GM23338 (cell line): Measurements from ENCODE around the gene SCAPER. TPM values are rescaled to one million over a fixed set of nuclear protein-coding genes. Genes with fewer than 3 reads are reported as not detected.

ENCODE experiments used
- ATAC-seq: fragments of 200-7000 bp; cut with Tn5 transposase; 3 replicates; pipeline ENCODE4 v1.9.1; 2020
- DNase-seq: peaks from one replicate; pipeline ENCODE4 v3.0.0-alpha.2; 2015; ENCODE audit warnings: low spot score
- H2AFZ ChIP-seq: fragments of 200-600 bp; sonication (generic); 2 replicates; pipeline ENCODE4 v1.8.0; 2016; ENCODE audit warnings: antibody characterized with exemption, mild to moderate bottlenecking, moderate library complexity
- H3F3A ChIP-seq: fragments of 200-600 bp; sonication (generic); replicated peaks from 2 replicates; pipeline ENCODE4 v1.8.0; 2017; ENCODE audit warnings: antibody characterized with exemption, mixed run types, low read depth
- H3K27ac ChIP-seq: fragments of 200-600 bp; sonication (generic); 2 replicates; pipeline ENCODE4 v1.6.1; 2016; ENCODE audit warnings: low read depth
- H3K27me3 ChIP-seq: fragments of 200-600 bp; sonication (generic); 2 replicates; pipeline ENCODE4 v1.8.0; 2016; ENCODE audit warnings: mild to moderate bottlenecking, mixed run types, moderate library complexity; ENCODE audit not compliant: insufficient read depth
- H3K36me3 ChIP-seq: fragments of 200-600 bp; sonication (generic); 2 replicates; pipeline ENCODE4 v1.8.0; 2016; ENCODE audit warnings: mild to moderate bottlenecking; ENCODE audit not compliant: insufficient read depth
- H3K4me1 ChIP-seq: fragments of 200-600 bp; sonication (generic); 2 replicates; pipeline ENCODE4 v1.8.0; 2016; ENCODE audit warnings: mild to moderate bottlenecking, moderate library complexity; ENCODE audit not compliant: insufficient read depth
- H3K4me2 ChIP-seq: fragments of 200-600 bp; sonication (generic); 2 replicates; pipeline ENCODE4 v1.7.1; 2017; ENCODE audit warnings: mixed run types
- H3K4me3 ChIP-seq: fragments of 200-600 bp; sonication (generic); 2 replicates; pipeline ENCODE4 v1.6.1; 2016; ENCODE audit warnings: mixed run types
- H3K79me2 ChIP-seq: fragments of 200-600 bp; sonication (generic); replicated peaks from 2 replicates; pipeline ENCODE4 v1.8.0; 2017; ENCODE audit warnings: mild to moderate bottlenecking; ENCODE audit not compliant: insufficient read depth
- H3K9me2 ChIP-seq: fragments of 200-600 bp; sonication (generic); 2 replicates; pipeline ENCODE4 v1.8.0; 2017; ENCODE audit not compliant: insufficient read depth
- H4K20me1 ChIP-seq: fragments of 200-600 bp; sonication (generic); replicated peaks from 2 replicates; pipeline ENCODE4 v1.8.0; 2017; ENCODE audit warnings: mild to moderate bottlenecking; ENCODE audit not compliant: insufficient read depth
- H3K27ac Mint-ChIP-seq: 2 replicates; pipeline ENCODE4 v1.8.0; 2020; ENCODE audit warnings: inconsistent platforms, mild to moderate bottlenecking, moderate library complexity, mixed read lengths
- H3K27me3 Mint-ChIP-seq: 3 replicates; pipeline ENCODE4 v1.8.0; 2022; ENCODE audit warnings: low read depth, mild to moderate bottlenecking, moderate library complexity, mixed read lengths, inconsistent platforms; ENCODE audit not compliant: insufficient read depth, poor library complexity
- H3K36me3 Mint-ChIP-seq: 3 replicates; pipeline ENCODE4 v1.8.0; 2021; ENCODE audit warnings: low read depth, mild to moderate bottlenecking, inconsistent platforms, moderate library complexity, mixed read lengths
- H3K4me1 Mint-ChIP-seq: 3 replicates; pipeline ENCODE4 v1.8.0; 2020; ENCODE audit warnings: mild to moderate bottlenecking, inconsistent platforms, mixed read lengths
- H3K4me3 Mint-ChIP-seq: 3 replicates; pipeline ENCODE4 v1.8.0; 2021; ENCODE audit warnings: moderate library complexity, mild to moderate bottlenecking, inconsistent platforms, mixed read lengths
- H3K9me3 Mint-ChIP-seq: 3 replicates; pipeline ENCODE4 v1.8.0; 2020; ENCODE audit warnings: moderate library complexity, mild to moderate bottlenecking, inconsistent platforms, mixed read lengths
- EZH2 ChIP-seq: fragments of 200-600 bp; sonication (generic); IDR thresholded peaks from one replicate; pipeline ENCODE4 v1.8.0; 2017; ENCODE audit warnings: antibody characterized with exemption, mild to moderate bottlenecking, low read depth; ENCODE audit not compliant: unreplicated experiment
- EZH2phosphoT487 ChIP-seq: fragments of 200-600 bp; sonication (generic); IDR thresholded peaks from one replicate; pipeline ENCODE4 v1.8.1; 2018; ENCODE audit warnings: antibody characterized with exemption; ENCODE audit not compliant: unreplicated experiment
- JUNB ChIP-seq: IDR thresholded peaks from one replicate; pipeline ENCODE4 v1.6.1; 2016; ENCODE audit warnings: antibody characterized with exemption; ENCODE audit not compliant: unreplicated experiment
- NANOG ChIP-seq: IDR thresholded peaks from 2 replicates; pipeline ENCODE4 v1.6.1; 2016; ENCODE audit warnings: antibody characterized with exemption, borderline replicate concordance
- POLR2AphosphoS5 ChIP-seq: IDR thresholded peaks from 2 replicates; pipeline ENCODE4 v1.6.1; 2016; ENCODE audit warnings: antibody characterized with exemption, low read depth
- STAT1 ChIP-seq: IDR thresholded peaks from one replicate; pipeline ENCODE4 v1.6.1; 2016; ENCODE audit warnings: antibody characterized with exemption; ENCODE audit not compliant: unreplicated experiment
- ZNF114 ChIP-seq: fragments of 250-450 bp; sonication (Bioruptor Pico); IDR thresholded peaks from 2 replicates; pipeline ENCODE4 v1.5.0; 2020; ENCODE audit warnings: mild to moderate bottlenecking, moderate library complexity
- ZNF331 ChIP-seq: fragments of 250-450 bp; sonication (Bioruptor Pico); IDR thresholded peaks from 2 replicates; pipeline ENCODE4 v1.5.0; 2020; ENCODE audit warnings: low read depth, mild to moderate bottlenecking, moderate library complexity
- polyA plus RNA-seq: library from polyadenylated mRNA; unstranded; fragments of >200 nt; fragmentation: Nextera tagmentation; extraction: Ambion mirVana; gene quantifications from 2 replicates; pipeline ENCODE4 v1.2.1, GENCODE V29; 2016
- total RNA-seq: library from RNA; depleted of rRNA; stranded (reverse); fragments of >200 nt; shearing (Covaris generic); gene quantifications from 2 replicates; pipeline ENCODE4 v1.2.3, GENCODE V29; 2014
- TF ChIP-seq, protein P1 (sequence below): IDR thresholded peaks from one replicate; pipeline ENCODE4 v1.6.1; 2018; ENCODE audit warnings: antibody characterized with exemption; ENCODE audit not compliant: unreplicated experiment
- TF ChIP-seq, protein P2 (sequence below): IDR thresholded peaks from 2 replicates; pipeline ENCODE4 v1.6.1; 2016; ENCODE audit warnings: antibody characterized with exemption
- TF ChIP-seq, protein P3 (sequence below): fragments of 250-450 bp; sonication (Bioruptor Pico); IDR thresholded peaks from 2 replicates; pipeline ENCODE4 v1.5.0; 2020; ENCODE audit warnings: mild to moderate bottlenecking, moderate library complexity

Gene SCAPER
- total and polyA plus RNA-seq, 2 experiments from 2014 or later = 9.1 to 17.6 TPM

DNA sequence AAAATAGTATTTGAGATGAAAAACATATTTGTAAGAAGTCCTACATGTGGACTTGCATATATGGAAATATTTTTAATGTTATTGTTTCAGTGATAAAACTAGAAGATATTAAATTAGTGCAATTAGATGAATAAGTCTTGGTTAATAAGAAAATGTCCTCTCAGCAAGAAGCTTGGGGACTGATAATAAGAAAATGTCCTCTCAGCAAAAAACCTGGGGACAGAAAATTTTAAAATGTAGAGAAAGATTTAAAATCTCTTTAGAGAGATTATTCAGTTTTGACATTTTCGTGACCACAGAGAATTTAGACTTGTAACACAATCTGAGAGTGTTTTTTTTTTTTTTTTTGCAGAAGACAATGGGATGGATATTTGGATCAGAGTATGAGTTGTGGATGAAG lies 412.6 kb downstream of the SCAPER start (continued):
- no peak for TF ChIP-seq STAT1
- TF ChIP-seq, protein P1, sequence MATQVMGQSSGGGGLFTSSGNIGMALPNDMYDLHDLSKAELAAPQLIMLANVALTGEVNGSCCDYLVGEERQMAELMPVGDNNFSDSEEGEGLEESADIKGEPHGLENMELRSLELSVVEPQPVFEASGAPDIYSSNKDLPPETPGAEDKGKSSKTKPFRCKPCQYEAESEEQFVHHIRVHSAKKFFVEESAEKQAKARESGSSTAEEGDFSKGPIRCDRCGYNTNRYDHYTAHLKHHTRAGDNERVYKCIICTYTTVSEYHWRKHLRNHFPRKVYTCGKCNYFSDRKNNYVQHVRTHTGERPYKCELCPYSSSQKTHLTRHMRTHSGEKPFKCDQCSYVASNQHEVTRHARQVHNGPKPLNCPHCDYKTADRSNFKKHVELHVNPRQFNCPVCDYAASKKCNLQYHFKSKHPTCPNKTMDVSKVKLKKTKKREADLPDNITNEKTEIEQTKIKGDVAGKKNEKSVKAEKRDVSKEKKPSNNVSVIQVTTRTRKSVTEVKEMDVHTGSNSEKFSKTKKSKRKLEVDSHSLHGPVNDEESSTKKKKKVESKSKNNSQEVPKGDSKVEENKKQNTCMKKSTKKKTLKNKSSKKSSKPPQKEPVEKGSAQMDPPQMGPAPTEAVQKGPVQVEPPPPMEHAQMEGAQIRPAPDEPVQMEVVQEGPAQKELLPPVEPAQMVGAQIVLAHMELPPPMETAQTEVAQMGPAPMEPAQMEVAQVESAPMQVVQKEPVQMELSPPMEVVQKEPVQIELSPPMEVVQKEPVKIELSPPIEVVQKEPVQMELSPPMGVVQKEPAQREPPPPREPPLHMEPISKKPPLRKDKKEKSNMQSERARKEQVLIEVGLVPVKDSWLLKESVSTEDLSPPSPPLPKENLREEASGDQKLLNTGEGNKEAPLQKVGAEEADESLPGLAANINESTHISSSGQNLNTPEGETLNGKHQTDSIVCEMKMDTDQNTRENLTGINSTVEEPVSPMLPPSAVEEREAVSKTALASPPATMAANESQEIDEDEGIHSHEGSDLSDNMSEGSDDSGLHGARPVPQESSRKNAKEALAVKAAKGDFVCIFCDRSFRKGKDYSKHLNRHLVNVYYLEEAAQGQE = no peak
- TF ChIP-seq NANOG = no peak
- TF ChIP-seq ZNF114 (CRISPR knock-in tag) = no peak
- no peak for TF ChIP-seq JUNB

DNA sequence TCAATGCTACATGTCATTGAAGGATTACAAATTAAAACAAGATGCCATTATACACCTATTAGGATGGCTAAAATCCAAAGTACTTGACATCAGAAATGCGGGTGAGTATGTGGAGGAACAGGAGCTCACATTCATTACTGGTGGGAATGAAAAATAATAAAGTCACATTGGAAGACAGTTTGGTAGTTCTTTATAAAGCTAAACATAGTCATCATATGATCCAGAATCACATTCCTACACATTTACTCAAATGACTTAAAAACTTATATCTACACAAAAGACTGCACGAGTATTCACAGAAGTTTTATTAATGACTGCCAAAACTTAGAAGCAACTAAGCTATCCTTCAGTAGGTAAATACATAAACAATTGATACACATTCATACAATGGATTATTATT lies 421.4 kb downstream of the SCAPER start:
- H3K27ac Mint-ChIP-seq = no peak overlapping the region
- H3K27ac ChIP-seq = no peak overlapping the region
- no peak for ATAC-seq
- H3K4me3 ChIP-seq = no peak overlapping the region
- H3K9me2 ChIP-seq = no peaks in the 10 kb centered on the region
- no peak overlapping the region for H3K4me2 ChIP-seq
- DNase-seq = no peak
- H3K27me3 Mint-ChIP-seq = no peaks in the 10 kb centered on the region
- no peaks in the 10 kb centered on the region for H3K36me3 Mint-ChIP-seq
- no peaks in the 10 kb centered on the region for H3K27me3 ChIP-seq
- peaks cover 3% of the 10 kb centered on the region; the same call in 2 of the 3 replicates for H3K4me1 Mint-ChIP-seq
- H2AFZ ChIP-seq = no peak overlapping the region
- H3K79me2 ChIP-seq = no peaks in the 10 kb centered on the region
- H4K20me1 ChIP-seq = no peaks in the 10 kb centered on the region
- no peaks in the 10 kb centered on the region for H3K36me3 ChIP-seq
- 0 out of 2 replicates have a peak, but pooled peaks cover 3% of the 10 kb centered on the region for H3K4me1 ChIP-seq
- no peak overlapping the region for H3K4me3 Mint-ChIP-seq
- no peaks in the 10 kb centered on the region for H3K9me3 Mint-ChIP-seq
- no peaks in the 10 kb centered on the region for H3F3A ChIP-seq
- TF ChIP-seq ZNF114 (CRISPR knock-in tag) (no peak), STAT1 (no peak), JUNB (no peak), ZNF331 (CRISPR knock-in tag) (no peak), EZH2 (no peak), EZH2phosphoT487 (no peak), POLR2AphosphoS5 (no peak), NANOG (no peak)
- TF ChIP-seq, protein P1 = no peak
- TF ChIP-seq, protein P2, sequence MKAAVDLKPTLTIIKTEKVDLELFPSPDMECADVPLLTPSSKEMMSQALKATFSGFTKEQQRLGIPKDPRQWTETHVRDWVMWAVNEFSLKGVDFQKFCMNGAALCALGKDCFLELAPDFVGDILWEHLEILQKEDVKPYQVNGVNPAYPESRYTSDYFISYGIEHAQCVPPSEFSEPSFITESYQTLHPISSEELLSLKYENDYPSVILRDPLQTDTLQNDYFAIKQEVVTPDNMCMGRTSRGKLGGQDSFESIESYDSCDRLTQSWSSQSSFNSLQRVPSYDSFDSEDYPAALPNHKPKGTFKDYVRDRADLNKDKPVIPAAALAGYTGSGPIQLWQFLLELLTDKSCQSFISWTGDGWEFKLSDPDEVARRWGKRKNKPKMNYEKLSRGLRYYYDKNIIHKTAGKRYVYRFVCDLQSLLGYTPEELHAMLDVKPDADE = no peak
- TF ChIP-seq, protein P3, sequence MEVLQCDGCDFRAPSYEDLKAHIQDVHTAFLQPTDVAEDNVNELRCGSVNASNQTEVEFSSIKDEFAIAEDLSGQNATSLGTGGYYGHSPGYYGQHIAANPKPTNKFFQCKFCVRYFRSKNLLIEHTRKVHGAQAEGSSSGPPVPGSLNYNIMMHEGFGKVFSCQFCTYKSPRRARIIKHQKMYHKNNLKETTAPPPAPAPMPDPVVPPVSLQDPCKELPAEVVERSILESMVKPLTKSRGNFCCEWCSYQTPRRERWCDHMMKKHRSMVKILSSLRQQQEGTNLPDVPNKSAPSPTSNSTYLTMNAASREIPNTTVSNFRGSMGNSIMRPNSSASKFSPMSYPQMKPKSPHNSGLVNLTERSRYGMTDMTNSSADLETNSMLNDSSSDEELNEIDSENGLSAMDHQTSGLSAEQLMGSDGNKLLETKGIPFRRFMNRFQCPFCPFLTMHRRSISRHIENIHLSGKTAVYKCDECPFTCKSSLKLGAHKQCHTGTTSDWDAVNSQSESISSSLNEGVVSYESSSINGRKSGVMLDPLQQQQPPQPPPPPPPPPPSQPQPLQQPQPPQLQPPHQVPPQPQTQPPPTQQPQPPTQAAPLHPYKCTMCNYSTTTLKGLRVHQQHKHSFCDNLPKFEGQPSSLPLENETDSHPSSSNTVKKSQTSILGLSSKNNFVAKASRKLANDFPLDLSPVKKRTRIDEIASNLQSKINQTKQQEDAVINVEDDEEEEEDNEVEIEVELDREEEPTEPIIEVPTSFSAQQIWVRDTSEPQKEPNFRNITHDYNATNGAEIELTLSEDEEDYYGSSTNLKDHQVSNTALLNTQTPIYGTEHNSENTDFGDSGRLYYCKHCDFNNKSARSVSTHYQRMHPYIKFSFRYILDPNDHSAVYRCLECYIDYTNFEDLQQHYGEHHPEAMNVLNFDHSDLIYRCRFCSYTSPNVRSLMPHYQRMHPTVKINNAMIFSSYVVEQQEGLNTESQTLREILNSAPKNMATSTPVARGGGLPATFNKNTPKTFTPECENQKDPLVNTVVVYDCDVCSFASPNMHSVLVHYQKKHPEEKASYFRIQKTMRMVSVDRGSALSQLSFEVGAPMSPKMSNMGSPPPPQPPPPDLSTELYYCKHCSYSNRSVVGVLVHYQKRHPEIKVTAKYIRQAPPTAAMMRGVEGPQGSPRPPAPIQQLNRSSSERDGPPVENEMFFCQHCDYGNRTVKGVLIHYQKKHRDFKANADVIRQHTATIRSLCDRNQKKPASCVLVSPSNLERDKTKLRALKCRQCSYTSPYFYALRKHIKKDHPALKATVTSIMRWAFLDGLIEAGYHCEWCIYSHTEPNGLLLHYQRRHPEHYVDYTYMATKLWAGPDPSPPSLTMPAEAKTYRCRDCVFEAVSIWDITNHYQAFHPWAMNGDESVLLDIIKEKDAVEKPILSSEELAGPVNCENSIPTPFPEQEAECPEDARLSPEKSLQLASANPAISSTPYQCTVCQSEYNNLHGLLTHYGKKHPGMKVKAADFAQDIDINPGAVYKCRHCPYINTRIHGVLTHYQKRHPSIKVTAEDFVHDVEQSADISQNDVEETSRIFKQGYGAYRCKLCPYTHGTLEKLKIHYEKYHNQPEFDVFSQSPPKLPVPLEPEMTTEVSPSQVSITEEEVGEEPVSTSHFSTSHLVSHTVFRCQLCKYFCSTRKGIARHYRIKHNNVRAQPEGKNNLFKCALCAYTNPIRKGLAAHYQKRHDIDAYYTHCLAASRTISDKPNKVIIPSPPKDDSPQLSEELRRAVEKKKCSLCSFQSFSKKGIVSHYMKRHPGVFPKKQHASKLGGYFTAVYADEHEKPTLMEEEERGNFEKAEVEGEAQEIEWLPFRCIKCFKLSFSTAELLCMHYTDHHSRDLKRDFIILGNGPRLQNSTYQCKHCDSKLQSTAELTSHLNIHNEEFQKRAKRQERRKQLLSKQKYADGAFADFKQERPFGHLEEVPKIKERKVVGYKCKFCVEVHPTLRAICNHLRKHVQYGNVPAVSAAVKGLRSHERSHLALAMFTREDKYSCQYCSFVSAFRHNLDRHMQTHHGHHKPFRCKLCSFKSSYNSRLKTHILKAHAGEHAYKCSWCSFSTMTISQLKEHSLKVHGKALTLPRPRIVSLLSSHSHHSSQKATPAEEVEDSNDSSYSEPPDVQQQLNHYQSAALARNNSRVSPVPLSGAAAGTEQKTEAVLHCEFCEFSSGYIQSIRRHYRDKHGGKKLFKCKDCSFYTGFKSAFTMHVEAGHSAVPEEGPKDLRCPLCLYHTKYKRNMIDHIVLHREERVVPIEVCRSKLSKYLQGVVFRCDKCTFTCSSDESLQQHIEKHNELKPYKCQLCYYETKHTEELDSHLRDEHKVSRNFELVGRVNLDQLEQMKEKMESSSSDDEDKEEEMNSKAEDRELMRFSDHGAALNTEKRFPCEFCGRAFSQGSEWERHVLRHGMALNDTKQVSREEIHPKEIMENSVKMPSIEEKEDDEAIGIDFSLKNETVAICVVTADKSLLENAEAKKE (CRISPR knock-in tag) = no peak
